GM12891 (cell line): ENCODE results near the gene NFX1. TPM values are rescaled to one million over a fixed set of nuclear protein-coding genes. Genes with fewer than 3 reads are reported as not detected.
A peak's percentile ranks its signal among the peaks of the same experiment; 100 is the strongest.

ENCODE experiments used
- DNase-seq: peaks from one replicate; pipeline ENCODE4 v3.0.0; 2011; ENCODE audit warnings: low spot score; ENCODE audit not compliant: insufficient read length
- FAIRE-seq: peaks from 2 replicates; lab custom pipeline; 2011; peaks lifted over from hg19 to GRCh38; lab: Jason Lieb, UNC
- PAX5 ChIP-seq: IDR thresholded peaks from 2 replicates; pipeline ENCODE4 v1.6.1; 2011; ENCODE audit warnings: low read length, moderate library complexity, mild to moderate bottlenecking; ENCODE audit not compliant: insufficient read depth, severe bottlenecking
- POLR2A ChIP-seq: IDR thresholded peaks from 2 replicates; pipeline ENCODE4 v1.6.1; 2011; ENCODE audit warnings: low read depth, low read length, control low read depth
- POLR2AphosphoS5 ChIP-seq: IDR thresholded peaks from 2 replicates; pipeline ENCODE4 v1.6.1; 2011; ENCODE audit warnings: low read depth, low read length, control low read depth
- POU2F2 ChIP-seq: IDR thresholded peaks from 2 replicates; pipeline ENCODE4 v1.6.1; 2011; ENCODE audit warnings: low read depth, mild to moderate bottlenecking, control low read depth, low read length, moderate library complexity
- SPI1 ChIP-seq: IDR thresholded peaks from 2 replicates; pipeline ENCODE4 v1.6.1; 2011; ENCODE audit warnings: low read depth, low read length, control low read depth
- TAF1 ChIP-seq: IDR thresholded peaks from 2 replicates; pipeline ENCODE4 v1.6.1; 2011; ENCODE audit warnings: low read depth, low read length, control low read depth
- polyA plus RNA-seq: library from polyadenylated mRNA; unstranded; fragments of >200 nt; gene quantifications from one replicate; pipeline ENCODE4 v1.2.1, GENCODE V29; 2012; ENCODE audit warnings: low read depth, missing spikeins, inconsistent platforms; ENCODE audit not compliant: missing spikeins

NFX1 gene
- 21.6 TPM for polyA plus RNA-seq

DNA sequence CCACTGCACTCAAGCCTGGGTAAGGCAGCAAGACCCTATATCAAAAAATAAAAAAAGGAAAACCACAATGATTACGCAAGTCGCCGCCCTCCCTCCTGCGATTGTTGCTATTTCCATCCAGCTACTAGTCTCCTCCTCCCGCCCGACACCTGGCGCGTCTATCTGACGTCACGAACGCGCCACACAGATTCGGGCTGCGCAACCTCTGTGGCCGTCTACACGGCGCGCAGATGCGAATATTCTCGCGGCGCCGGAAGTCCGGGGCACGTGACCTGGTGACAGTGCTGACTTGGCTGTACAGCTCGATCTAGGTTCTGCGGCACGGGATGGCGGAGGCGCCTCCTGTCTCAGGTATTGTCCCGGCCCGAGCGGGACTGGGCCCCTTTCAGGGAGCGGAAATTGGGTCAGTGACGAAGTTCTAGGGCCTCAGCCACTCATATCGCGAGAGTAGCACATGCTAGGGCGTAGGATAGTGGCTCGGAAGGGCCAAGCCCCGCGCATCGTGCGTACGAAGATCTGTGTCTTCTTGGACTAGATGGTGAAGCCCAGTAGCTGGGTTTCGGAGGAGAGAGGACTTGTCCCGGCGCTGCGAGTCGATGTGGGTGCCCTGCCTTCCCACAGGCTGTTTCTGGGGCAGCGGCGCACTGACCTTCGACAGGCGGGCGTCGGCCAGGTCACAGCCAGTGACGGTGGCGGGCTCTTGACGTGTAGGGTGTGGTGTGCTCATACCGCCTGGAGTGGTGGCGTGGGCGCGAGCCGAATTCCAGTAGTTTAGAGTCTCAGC, at the start of gene NFX1:
Gene NFX1, plus strand, starts transcription at position 270 of the 784 bp plus-strand sequence. Its CDS starts 57 bp downstream, at position 327.
- FAIRE-seq (peak; percentile 100), DNase-seq (peak; percentile 87)

DNA sequence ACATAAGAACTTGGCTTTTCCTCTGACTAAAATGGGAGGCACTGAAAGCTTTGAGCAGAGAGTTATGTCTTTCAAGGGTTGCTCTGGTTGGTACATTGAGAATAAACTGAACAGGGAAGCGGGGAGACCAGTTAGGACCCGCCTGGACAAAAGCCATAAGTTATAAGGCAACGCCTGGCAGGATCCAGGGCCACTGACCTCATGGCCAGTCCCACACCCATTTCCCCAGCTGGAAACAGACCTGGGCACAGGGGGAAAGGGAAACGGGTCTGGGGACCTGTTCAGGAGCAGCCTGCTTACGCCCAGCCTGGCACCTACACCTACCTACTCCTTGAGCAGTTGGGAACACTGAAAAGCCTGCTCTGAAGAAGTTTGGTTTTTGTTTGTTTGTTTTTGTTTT, 49.0 kb upstream of the NFX1 start:
- FAIRE-seq (no peak), DNase-seq (no peak)
- TF ChIP-seq SPI1 (no peak), POU2F2 (no peak), POLR2A (no peak), POLR2AphosphoS5 (no peak), PAX5 (no peak), TAF1 (no peak)

More for the DNA sequence above, at the start of gene NFX1:
- TF ChIP-seq TAF1 (no peak; the same call in 1 of the 2 replicates), POLR2A (peak; percentile 85), POLR2AphosphoS5 (peak; percentile 92), POU2F2 (peak; percentile 68; the same call in 1 of the 2 replicates), SPI1 (no peak), PAX5 (no peak)

DNA sequence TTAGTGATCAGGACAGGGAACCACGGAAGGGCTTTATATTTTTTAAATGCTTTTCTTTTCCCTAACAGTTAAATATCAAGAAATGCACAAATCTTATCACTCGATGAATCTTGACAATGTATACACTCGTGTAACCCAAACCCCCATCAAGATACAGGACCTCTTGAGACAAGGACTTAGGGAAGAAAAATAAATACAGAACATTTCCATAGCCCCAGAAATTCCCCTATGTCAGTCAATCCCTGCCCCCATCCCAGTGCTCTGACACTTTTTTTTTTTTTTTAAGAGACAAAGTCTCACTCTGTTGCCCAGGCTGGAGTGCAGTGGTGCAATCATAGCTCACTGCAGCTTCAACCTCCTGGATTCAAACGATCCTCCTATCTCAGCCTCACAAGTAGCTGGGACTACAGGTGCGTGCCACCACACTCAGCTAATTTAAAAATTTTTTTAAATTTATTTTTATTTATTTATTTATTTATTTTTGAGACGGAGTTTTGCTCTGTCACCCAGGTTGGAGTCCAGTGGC, 47.6 kb upstream of the NFX1 start:
- FAIRE-seq (no peak), DNase-seq (no peak)
- no peak for TF ChIP-seq SPI1
- no peak for TF ChIP-seq PAX5
- TF ChIP-seq POLR2AphosphoS5: no peak
- TF ChIP-seq POLR2A: no peak

DNA sequence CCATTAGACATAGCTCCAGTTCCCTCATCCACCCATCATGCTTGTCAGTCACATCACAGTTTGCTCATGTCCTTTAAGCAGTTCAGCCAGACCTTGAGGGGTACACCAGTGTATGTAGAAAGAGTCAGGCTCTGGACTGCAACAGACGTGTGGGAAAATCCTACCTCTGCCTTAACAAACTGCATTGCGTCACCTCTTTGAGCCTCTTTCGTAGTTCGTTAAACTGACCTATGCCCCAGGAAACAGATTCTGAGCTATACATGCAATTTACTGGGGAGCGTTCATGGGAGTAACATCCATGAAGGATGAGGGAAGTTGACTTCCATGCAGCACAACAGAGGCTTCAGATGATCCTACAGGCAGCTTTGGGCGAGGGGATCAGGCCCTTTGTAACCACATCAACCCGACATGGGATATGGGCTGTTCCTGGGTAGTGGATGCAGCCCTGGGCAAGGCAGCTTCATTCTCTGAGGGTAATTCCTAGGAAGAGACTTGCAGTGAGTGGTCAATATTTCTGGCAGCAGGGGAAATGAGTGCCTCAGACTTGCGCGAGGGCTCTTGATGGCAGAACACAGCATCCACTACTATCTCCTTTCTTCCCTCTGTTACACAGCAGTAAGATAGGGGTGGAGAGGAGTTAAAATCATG, 46.1 kb upstream of the NFX1 start:
- no peak for DNase-seq
- no peak for FAIRE-seq
- TF ChIP-seq POLR2AphosphoS5 (no peak), SPI1 (no peak)

DNA sequence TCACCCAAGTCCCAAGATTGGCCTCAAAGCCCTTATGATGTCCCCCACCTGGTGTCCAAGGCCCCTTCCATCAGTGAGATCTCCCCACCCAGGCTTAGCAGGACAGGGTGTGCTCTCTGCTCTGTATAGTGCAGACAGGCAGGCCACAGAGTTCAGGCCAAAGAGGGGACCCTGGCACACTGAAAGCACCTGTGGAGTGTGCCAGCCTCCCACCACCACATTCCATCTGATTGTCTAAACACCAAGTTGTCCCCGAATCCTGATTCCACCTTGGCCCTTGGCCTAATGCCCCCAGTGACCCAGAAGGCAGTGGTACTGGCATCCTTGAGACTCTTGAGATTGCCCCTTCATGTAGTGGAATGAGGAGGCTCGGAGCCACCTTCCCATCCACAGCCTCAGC, 45.0 kb upstream of the NFX1 start:
- DNase-seq: no peak
- TF ChIP-seq PAX5: no peak
- no peak for TF ChIP-seq POLR2AphosphoS5
- TF ChIP-seq POLR2A: no peak
- TF ChIP-seq TAF1: no peak
- TF ChIP-seq POU2F2: no peak
- no peak for TF ChIP-seq SPI1
- FAIRE-seq: no peak

DNA sequence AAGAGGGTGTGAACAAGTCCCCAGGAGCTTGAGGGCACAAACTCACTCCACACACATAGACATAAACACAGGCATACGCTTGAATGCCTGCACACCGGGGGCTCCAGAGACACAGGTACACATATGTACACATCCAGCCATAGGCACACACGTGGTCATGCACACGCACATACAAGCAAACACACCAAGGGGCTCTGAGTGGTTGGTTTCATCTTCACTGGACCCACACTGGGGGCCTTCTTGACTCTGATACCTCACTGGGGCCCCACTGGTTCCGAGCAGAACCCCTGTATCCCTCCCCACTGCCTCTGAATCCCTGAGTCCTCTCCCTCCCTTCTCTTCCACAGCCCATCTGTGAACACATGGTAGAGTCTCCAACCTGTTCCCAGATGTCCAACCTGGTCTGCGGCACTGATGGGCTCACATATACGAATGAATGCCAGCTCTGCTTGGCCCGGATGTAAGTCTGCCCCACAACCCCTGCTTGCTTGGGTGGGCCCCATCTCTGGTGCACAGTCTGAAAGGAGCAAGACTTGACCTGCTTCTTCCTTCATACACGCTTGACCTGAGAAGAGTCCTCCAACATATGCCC, 44.0 kb upstream of the NFX1 start:
- DNase-seq (no peak), FAIRE-seq (no peak)
- no peak for TF ChIP-seq SPI1
- TF ChIP-seq POLR2A: no peak
- no peak for TF ChIP-seq POU2F2
- no peak for TF ChIP-seq PAX5
- no peak for TF ChIP-seq TAF1

DNA sequence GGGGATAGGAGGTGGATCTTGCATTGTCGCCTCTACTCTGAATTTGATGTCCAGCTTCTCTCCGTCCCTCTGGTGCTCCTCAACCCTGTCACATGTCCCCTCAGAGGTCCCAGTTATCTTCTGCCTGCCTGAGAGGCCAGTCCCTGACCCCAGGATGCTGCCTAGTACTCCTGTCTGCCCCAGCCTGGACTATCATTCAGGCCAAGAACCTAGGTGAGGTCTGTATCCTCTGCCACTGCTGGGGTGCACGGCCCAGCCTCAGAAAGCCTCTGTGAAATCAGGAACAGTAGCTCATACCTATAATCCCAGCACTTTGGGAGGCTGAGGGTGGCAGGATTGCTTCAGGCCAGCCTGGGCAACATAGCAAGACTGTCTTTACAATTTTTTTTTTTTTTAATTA, 41.7 kb upstream of the NFX1 start:
- FAIRE-seq: no peak
- TF ChIP-seq POLR2AphosphoS5 (no peak), POLR2A (no peak), PAX5 (no peak), TAF1 (no peak), POU2F2 (no peak), SPI1 (no peak)
- no peak for DNase-seq

DNA sequence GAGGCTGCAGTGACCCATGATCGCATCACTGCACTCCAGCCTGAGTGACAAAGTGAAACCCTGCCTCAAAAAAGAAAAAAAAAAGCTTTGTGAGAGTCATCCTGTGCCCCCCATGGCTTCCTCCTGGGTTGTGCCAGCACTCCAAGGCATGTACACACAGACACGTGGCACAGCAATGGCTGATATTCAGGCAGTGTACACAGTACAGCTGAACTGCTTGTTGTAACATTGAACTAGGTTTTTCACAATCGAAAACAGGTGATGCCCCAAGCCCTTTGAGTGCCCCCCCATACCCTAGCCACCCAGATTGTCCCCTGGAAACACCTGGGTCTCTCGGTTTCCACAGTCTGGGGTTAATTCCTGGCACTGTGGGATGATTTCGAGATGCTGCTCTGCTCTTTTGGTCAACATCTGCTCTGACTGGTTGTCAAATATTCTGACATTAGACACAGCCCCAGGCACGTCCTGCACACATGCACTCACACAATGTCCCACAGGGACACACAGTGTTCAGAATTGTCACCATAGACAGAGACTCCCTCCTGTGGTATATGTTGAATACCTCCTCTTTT, 41.1 kb upstream of the NFX1 start:
- DNase-seq: no peak
- FAIRE-seq: peak; percentile 80

DNA sequence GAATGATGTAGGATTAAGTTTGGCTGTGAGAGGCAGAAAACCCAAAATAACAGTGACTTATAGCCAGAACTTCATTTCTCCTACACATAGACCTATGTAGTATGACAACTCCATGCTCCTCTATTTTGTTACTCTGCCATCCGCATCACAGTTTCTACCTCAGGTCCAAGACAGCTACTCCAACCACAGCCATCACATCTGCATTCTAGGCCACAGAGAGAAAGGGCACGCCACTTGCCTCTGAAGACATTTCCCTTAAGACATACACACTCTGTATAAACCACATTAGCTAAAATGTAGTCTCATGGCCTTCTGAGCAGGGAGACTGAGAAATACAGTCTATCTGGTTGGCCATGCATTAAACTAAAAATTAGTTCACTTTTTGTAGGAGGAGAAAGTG, 40.3 kb upstream of the NFX1 start:
- TF ChIP-seq PAX5 (no peak), SPI1 (no peak), POLR2AphosphoS5 (no peak), POLR2A (no peak), POU2F2 (no peak), TAF1 (no peak)
- no peak for DNase-seq
- peak; percentile 81 for FAIRE-seq

More for the DNA sequence above, 41.1 kb upstream of the NFX1 start:
- no peak for TF ChIP-seq PAX5
- TF ChIP-seq TAF1: no peak
- no peak for TF ChIP-seq POLR2A
- no peak for TF ChIP-seq SPI1
- no peak for TF ChIP-seq POLR2AphosphoS5
- TF ChIP-seq POU2F2: no peak
